ENCODE data around the gene FLNB. TPM values are rescaled to one million over a fixed set of nuclear protein-coding genes. Genes with fewer than 3 reads are reported as not detected.

Gene FLNB
- total RNA-seq, 1 donor from 2014 or later: 40.4 TPM

- DNase-seq (ENCODE audit: low read depth, low spot score): no peak
- no peak for TF ChIP-seq CTCF (conservative IDR thresholded peaks at IDR 0.05)
- Mint-ChIP-seq H3K27me3 (ENCODE audit: low read depth) (no peaks in the 10 kb centered on the region), H3K4me3 (no peak overlapping the region), H3K36me3 (ENCODE audit: low read depth) (no peaks in the 10 kb centered on the region), H3K27ac (ENCODE audit: unreplicated experiment) (no peak overlapping the region), H3K9me3 (no peaks in the 10 kb centered on the region), H3K4me1 (peaks cover 20% of the 10 kb centered on the region)
These were observed 21.8 kb downstream of the FLNB start for GRCh38 chr3:58029842-58030584.

GRCh38 chr3:58032186-58032585 is 24.0 kb downstream of the FLNB start:
- no peaks in the 10 kb centered on the region for H3K9me3 Mint-ChIP-seq
- H3K36me3 Mint-ChIP-seq (ENCODE audit: low read depth): no peaks in the 10 kb centered on the region
- H3K4me3 Mint-ChIP-seq: no peak overlapping the region
- DNase-seq (ENCODE audit: low read depth, low spot score): no peak
- H3K27ac Mint-ChIP-seq (ENCODE audit: unreplicated experiment): no peak overlapping the region
- TF ChIP-seq CTCF (conservative IDR thresholded peaks at IDR 0.05): no peak
- H3K4me1 Mint-ChIP-seq: peaks cover 20% of the 10 kb centered on the region
- no peaks in the 10 kb centered on the region for H3K27me3 Mint-ChIP-seq (ENCODE audit: low read depth)

- no peaks in the 10 kb centered on the region for H3K27me3 Mint-ChIP-seq (ENCODE audit: low read depth)
- no peak for DNase-seq (ENCODE audit: low read depth, low spot score)
- H3K4me1 Mint-ChIP-seq: peaks cover 10% of the 10 kb centered on the region
- H3K27ac Mint-ChIP-seq (ENCODE audit: unreplicated experiment): no peak overlapping the region
- no peak overlapping the region for H3K4me3 Mint-ChIP-seq
- TF ChIP-seq CTCF (conservative IDR thresholded peaks at IDR 0.05): no peak
- H3K36me3 Mint-ChIP-seq (ENCODE audit: low read depth): no peaks in the 10 kb centered on the region
- H3K9me3 Mint-ChIP-seq: no peaks in the 10 kb centered on the region
These were observed 26.7 kb downstream of the FLNB start for GRCh38 chr3:58034738-58035523.

- no peaks in the 10 kb centered on the region for H3K36me3 Mint-ChIP-seq (ENCODE audit: low read depth)
- DNase-seq (ENCODE audit: low read depth, low spot score): no peak
- no peak overlapping the region for H3K4me3 Mint-ChIP-seq
- no peak overlapping the region for H3K27ac Mint-ChIP-seq (ENCODE audit: unreplicated experiment)
- no peaks in the 10 kb centered on the region for H3K27me3 Mint-ChIP-seq (ENCODE audit: low read depth)
- peaks cover 10% of the 10 kb centered on the region for H3K4me1 Mint-ChIP-seq
- no peak for TF ChIP-seq CTCF (conservative IDR thresholded peaks at IDR 0.05)
- no peaks in the 10 kb centered on the region for H3K9me3 Mint-ChIP-seq
These were observed 27.5 kb downstream of the FLNB start for GRCh38 chr3:58035524-58036255.

GRCh38 chr3:58036293-58037032 is 28.2 kb downstream of the FLNB start:
- H3K27ac Mint-ChIP-seq (ENCODE audit: unreplicated experiment): no peak overlapping the region
- DNase-seq (ENCODE audit: low read depth, low spot score): no peak
- no peak overlapping the region for H3K4me3 Mint-ChIP-seq
- peaks cover 17% of the 10 kb centered on the region for H3K4me1 Mint-ChIP-seq
- no peaks in the 10 kb centered on the region for H3K9me3 Mint-ChIP-seq
- H3K36me3 Mint-ChIP-seq (ENCODE audit: low read depth): no peaks in the 10 kb centered on the region
- no peak for TF ChIP-seq CTCF (conservative IDR thresholded peaks at IDR 0.05)
- H3K27me3 Mint-ChIP-seq (ENCODE audit: low read depth): no peaks in the 10 kb centered on the region

Measured in neural crest cell (in vitro differentiated cells).